HUDEP-2 (cell line): ENCODE measurements around the gene CDYL2.

Experiments used
- DNase-seq, 76 experiments: peaks; one replicate each; lab custom pipeline; 2025; ENCODE audit not compliant: unreplicated experiment in 76 of 76; lab: John Stamatoyannopoulos, UW

Gene CDYL2

DNA sequence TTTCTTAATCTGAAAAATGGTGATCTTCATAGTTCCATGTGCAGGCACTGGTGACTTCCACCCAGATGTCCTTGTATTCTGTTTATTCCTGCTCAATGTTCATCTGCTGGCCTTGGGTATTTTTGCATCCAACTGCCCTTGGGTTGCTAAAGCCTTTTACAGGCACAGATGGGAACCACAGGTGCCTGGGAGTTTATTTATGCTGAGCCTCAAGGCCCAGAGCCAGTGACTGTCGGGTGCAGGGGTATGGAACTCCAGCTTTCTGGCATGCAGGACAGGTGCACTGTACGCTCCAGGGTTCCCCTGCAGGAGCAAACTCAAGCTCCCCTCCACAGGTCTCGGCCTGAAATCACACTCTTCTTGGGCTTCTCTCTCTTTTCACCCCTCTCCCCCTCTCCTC, 241.3 kb downstream of the CDYL2 start:
- no peak for DNase-seq

DNA sequence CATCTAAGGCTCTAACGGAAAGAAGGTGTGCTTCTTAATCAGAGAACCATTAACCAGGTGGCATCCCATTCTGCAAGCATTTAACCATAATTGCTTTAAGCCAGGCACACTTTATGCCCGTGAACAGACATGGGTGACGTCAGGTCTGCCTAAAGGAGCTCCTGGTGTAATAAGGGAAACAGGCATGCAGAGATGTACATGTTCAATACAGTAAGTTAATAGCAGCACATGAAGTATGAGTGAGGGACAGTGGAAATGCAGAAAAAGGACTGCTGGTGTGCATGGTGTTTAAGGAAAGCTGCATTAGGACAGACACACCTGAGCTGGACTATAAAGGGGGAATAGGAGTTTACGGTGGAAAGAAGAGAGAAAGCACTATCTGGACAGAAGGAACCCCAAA, 245.0 kb downstream of the CDYL2 start:
- no peak for DNase-seq

DNA sequence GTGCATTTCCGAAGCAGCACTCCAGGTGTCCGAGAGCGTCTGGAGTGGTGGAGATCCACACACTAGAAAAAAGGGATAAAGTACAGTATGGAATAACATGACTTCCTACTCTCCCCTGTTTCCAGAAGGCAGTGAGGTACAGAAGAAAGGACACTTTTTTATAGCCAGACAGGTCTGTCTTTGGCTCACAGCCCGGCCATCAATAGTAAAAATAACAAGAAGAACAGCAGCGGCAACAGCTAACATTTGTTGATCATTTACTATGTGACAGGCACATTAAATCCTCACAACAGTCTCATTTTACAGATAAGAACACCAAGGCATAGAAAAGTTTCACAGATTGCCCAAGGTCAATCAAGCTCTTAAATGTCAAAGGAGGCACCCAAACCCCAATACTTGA, 247.4 kb downstream of the CDYL2 start:
- DNase-seq: no peak

DNA sequence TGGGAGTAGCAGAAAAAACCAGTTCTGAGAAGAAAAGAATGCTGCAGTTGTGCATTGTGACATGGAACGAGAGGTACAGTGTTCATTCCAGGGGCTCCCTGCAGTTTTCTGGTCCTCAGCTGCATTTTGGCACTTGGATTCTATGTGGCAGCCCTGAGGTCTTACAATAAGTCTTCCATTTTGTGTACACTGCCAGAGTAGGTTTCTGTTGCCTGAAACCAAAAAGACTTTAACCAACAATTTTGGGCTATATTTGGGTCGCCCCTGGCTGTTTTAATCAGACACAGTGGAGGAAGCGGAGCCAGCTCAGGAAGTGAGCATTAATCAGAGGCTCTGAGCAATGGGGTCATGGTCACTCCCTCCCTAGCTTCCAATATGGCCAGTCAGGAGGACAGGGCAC, 247.9 kb downstream of the CDYL2 start:
- DNase-seq: no peak

DNA sequence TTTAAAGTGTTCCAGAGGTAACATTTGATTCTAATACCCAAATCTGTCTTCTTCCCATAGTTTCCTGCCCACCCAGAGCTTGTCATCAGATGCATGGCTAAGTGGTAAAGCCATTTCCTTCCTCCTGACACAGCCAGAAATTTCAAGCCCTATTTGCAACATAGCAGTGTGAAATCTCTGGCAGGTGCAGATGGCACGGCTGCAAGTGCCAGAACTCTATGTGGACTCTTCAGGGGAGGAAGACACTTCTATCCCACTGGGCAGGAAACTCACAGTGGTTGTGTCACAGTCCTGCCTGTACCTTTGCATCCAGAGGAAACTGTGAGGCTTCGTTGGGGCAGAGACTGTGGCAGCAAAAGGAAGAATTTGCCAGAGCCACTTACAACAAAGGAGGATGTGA, 250.4 kb downstream of the CDYL2 start:
- no peak for DNase-seq

DNA sequence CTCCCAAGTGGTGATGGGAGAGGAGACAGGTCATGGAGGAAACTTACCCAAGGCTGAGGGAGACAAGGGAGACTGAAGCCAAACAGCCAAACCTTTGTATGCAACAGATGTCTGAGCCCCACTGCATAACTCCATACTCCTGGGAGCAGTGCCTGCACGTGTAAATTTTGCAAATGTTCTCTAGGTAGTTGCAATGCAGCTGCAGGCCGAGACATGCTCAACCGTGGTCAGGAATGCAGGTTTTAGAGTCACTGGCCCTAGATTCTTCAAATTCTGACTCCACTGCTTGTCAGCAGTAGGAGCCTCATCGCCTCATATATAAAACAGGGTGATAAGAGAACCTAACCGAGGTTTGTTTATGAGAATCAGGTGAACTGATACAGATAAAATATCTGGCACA, 252.1 kb downstream of the CDYL2 start:
- DNase-seq: no peak
